ENCODE data around the gene ZNF574.

GRCh38 chr19:42051166-42052115 lies 24.5 kb upstream of the ZNF574 start:
- TF ChIP-seq REST (IDR thresholded peaks at IDR 0.05; ENCODE audit: low read depth): no peak
- no peak for TF ChIP-seq TAF1 (IDR thresholded peaks at IDR 0.05; ENCODE audit: low read depth)
- no peak for TF ChIP-seq USF1 (IDR thresholded peaks at IDR 0.05)
- TF ChIP-seq TCF12 (IDR thresholded peaks at IDR 0.05; ENCODE audit: low read depth): no peak
- no peak for TF ChIP-seq MAX (IDR thresholded peaks at IDR 0.05)
- TF ChIP-seq CEBPB (IDR thresholded peaks at IDR 0.05): no peak
- no peak for TF ChIP-seq EGR1 (IDR thresholded peaks at IDR 0.05)
- no peak for TF ChIP-seq FOXM1 (IDR thresholded peaks at IDR 0.05; ENCODE audit: borderline replicate concordance, low read depth)
- no peak for TF ChIP-seq CREB1 (IDR thresholded peaks at IDR 0.05; ENCODE audit: low read depth)
- TF ChIP-seq ZBTB7A (IDR thresholded peaks at IDR 0.05; ENCODE audit: low read depth): no peak
- no peak for TF ChIP-seq RAD21 (IDR thresholded peaks at IDR 0.05; ENCODE audit: low read depth)
- no peak for TF ChIP-seq YY1 (IDR thresholded peaks at IDR 0.05; ENCODE audit: low read depth)
- no peak for TF ChIP-seq EP300 (IDR thresholded peaks at IDR 0.05; ENCODE audit: borderline replicate concordance)
- TF ChIP-seq NFIC (IDR thresholded peaks at IDR 0.05): no peak
